ENCODE measurements around the gene INSRR.

The INSRR gene

GRCh38 chr1:156853761-156854160 is 5.2 kb downstream of the INSRR start:
- no peaks in the 10 kb centered on the region for H3K36me3 ChIP-seq (ENCODE audit: low read length)
- no peak overlapping the region for H3K27ac ChIP-seq (ENCODE audit: low read depth, low read length)
- H3F3A ChIP-seq (ENCODE audit: insufficient read depth): no peaks in the 10 kb centered on the region
- H4K20me1 ChIP-seq (ENCODE audit: low read depth, low read length): no peaks in the 10 kb centered on the region
- H3K9me2 ChIP-seq (replicated peaks; ENCODE audit: insufficient read depth, low read length): no peaks in the 10 kb centered on the region
- H3K4me3 ChIP-seq (ENCODE audit: insufficient read depth, low read length, poor library complexity, severe bottlenecking): no peak overlapping the region
- H3K79me2 ChIP-seq (ENCODE audit: insufficient read depth, low read length): no peaks in the 10 kb centered on the region
- no peak overlapping the region for H3K4me2 ChIP-seq (ENCODE audit: low read depth, low read length, poor library complexity, severe bottlenecking)
- no peak for TF ChIP-seq CTCF (IDR thresholded peaks at IDR 0.05; ENCODE audit: insufficient read depth, low read length, poor library complexity, severe bottlenecking)
- no peak for TF ChIP-seq EZH2phosphoT487 (conservative IDR thresholded peaks at IDR 0.05; ENCODE audit: low read length)
- no peaks in the 10 kb centered on the region for H3K27me3 ChIP-seq (ENCODE audit: low read length)
- no peak overlapping the region for H2AFZ ChIP-seq (ENCODE audit: low read depth, low read length, severe bottlenecking)
- H3K9me3 ChIP-seq (ENCODE audit: insufficient read depth, low read length): no peaks in the 10 kb centered on the region
- no peak overlapping the region for H3K9ac ChIP-seq (ENCODE audit: low read length)

GRCh38 chr1:156852418-156852874 is 6.5 kb downstream of the INSRR start:
- no peaks in the 10 kb centered on the region for H3K27me3 ChIP-seq (ENCODE audit: low read length)
- H2AFZ ChIP-seq (ENCODE audit: low read depth, low read length, severe bottlenecking): no peak overlapping the region
- no peak overlapping the region for H3K27ac ChIP-seq (ENCODE audit: low read depth, low read length)
- no peaks in the 10 kb centered on the region for H3K36me3 ChIP-seq (ENCODE audit: low read length)
- no peak for TF ChIP-seq EZH2phosphoT487 (conservative IDR thresholded peaks at IDR 0.05; ENCODE audit: low read length)
- no peak for TF ChIP-seq CTCF (IDR thresholded peaks at IDR 0.05; ENCODE audit: insufficient read depth, low read length, poor library complexity, severe bottlenecking)
- no peaks in the 10 kb centered on the region for H3K9me3 ChIP-seq (ENCODE audit: insufficient read depth, low read length)
- no peaks in the 10 kb centered on the region for H3F3A ChIP-seq (ENCODE audit: insufficient read depth)
- H4K20me1 ChIP-seq (ENCODE audit: low read depth, low read length): no peaks in the 10 kb centered on the region
- no peak overlapping the region for H3K4me3 ChIP-seq (ENCODE audit: insufficient read depth, low read length, poor library complexity, severe bottlenecking)
- H3K9ac ChIP-seq (ENCODE audit: low read length): no peak overlapping the region
- no peak overlapping the region for H3K4me2 ChIP-seq (ENCODE audit: low read depth, low read length, poor library complexity, severe bottlenecking)
- H3K9me2 ChIP-seq (replicated peaks; ENCODE audit: insufficient read depth, low read length): no peaks in the 10 kb centered on the region
- H3K79me2 ChIP-seq (ENCODE audit: insufficient read depth, low read length): no peaks in the 10 kb centered on the region

GRCh38 chr1:156851779-156852417 is 7.0 kb downstream of the INSRR start:
- Histone ChIP-seq H2AFZ (ENCODE audit: low read depth, low read length, severe bottlenecking) (no peak overlapping the region), H3K36me3 (ENCODE audit: low read length) (no peaks in the 10 kb centered on the region), H3K9ac (ENCODE audit: low read length) (no peak overlapping the region), H3K27ac (ENCODE audit: low read depth, low read length) (no peak overlapping the region), H3K4me3 (ENCODE audit: insufficient read depth, low read length, poor library complexity, severe bottlenecking) (no peak overlapping the region), H3K9me3 (ENCODE audit: insufficient read depth, low read length) (no peaks in the 10 kb centered on the region), H3K4me2 (ENCODE audit: low read depth, low read length, poor library complexity, severe bottlenecking) (no peak overlapping the region), H3K79me2 (ENCODE audit: insufficient read depth, low read length) (no peaks in the 10 kb centered on the region), H4K20me1 (ENCODE audit: low read depth, low read length) (no peaks in the 10 kb centered on the region), H3K27me3 (ENCODE audit: low read length) (no peaks in the 10 kb centered on the region), H3F3A (ENCODE audit: insufficient read depth) (no peaks in the 10 kb centered on the region), H3K9me2 (replicated peaks; ENCODE audit: insufficient read depth, low read length) (no peaks in the 10 kb centered on the region)
- TF ChIP-seq EZH2phosphoT487 (conservative IDR thresholded peaks at IDR 0.05; ENCODE audit: low read length): no peak
- no peak for TF ChIP-seq CTCF (IDR thresholded peaks at IDR 0.05; ENCODE audit: insufficient read depth, low read length, poor library complexity, severe bottlenecking)
